ENCODE data around the gene MRPL20.
"Not testable (repeated sequence)": the region's sequence is repeated elsewhere in the genome, so short reads cannot be mapped to it uniquely, and the experiment has no call there.

Gene MRPL20

GRCh38 chr1:1425753-1426495, 18.8 kb upstream of the MRPL20 start:
- no peak for DNase-seq

DNA sequence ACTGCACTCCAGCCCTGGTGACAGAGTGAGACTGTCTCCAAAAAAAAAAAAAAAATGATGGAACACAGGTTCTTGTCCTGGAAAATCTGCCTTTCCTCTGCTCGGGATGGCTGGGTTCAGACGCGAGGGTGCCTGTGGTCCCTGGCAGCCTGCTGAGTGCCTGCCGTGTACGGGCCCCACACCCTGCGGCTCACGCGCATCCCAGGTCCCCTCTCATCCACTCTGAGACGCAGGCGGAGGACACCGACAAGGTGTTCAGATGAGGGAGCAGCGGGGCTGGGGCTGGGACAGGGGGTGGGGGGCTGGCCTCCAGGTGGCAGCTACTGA, 18.3 kb upstream of the MRPL20 start:
- no peak for DNase-seq

- DNase-seq = no peak
Measured at GRCh38 chr1:1424707-1425106, 17.6 kb upstream of the MRPL20 start.

DNA sequence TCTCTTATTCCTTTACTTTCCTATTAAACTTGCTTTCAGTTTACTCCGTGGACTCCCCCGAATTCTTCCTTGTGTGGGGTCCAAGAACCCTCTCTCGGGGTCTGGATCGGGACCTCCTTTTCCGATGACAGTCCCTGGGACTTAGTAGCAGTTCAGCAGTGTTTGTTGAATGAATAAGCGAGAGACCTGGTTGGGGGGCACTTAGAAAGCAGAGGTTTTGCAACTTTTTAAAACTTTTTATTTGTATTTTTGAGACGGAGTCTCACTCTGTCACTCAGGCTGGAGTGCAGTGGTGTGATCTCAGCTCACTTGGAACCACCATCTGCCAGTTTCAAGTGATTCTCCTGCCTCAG, 16.1 kb upstream of the MRPL20 start:
- DNase-seq = no peak

GRCh38 chr1:1422465-1423244, 15.6 kb upstream of the MRPL20 start:
- DNase-seq = no peak

- DNase-seq = no peak
Measured at GRCh38 chr1:1421907-1422464, 14.9 kb upstream of the MRPL20 start.

GRCh38 chr1:1421147-1421906, 14.2 kb upstream of the MRPL20 start, which contains the start of gene ANKRD65:
Gene ANKRD65 (minus strand): TSS chr1:1421276. CDS start chr1:1421005, 271 bp downstream.
- peak; percentile 29 for DNase-seq

DNA sequence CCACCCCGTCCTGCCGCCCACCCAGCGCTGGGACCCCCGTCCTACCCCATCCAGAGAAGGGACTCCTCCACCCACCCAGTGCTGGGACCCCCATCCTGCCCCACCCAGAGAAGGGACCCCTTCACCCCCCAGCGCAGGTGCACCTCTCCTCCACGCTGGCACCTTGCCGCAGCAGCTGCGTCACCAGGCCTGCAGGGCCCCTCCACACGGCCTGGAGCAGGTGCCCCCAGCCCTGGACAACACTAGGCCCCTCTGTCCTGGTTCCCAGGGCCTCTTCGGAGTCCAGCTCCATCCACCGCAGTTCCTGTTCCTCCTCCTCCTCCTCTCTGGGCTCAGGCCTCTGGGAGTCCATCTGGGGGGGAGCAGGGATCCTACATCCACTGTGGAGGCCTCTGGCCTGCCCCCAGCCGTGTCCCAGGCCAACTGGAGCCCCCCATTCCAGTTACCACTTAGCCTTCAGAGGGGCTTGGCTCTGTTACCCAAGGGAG, 13.6 kb upstream of the MRPL20 start:
- no peak for DNase-seq

DNA sequence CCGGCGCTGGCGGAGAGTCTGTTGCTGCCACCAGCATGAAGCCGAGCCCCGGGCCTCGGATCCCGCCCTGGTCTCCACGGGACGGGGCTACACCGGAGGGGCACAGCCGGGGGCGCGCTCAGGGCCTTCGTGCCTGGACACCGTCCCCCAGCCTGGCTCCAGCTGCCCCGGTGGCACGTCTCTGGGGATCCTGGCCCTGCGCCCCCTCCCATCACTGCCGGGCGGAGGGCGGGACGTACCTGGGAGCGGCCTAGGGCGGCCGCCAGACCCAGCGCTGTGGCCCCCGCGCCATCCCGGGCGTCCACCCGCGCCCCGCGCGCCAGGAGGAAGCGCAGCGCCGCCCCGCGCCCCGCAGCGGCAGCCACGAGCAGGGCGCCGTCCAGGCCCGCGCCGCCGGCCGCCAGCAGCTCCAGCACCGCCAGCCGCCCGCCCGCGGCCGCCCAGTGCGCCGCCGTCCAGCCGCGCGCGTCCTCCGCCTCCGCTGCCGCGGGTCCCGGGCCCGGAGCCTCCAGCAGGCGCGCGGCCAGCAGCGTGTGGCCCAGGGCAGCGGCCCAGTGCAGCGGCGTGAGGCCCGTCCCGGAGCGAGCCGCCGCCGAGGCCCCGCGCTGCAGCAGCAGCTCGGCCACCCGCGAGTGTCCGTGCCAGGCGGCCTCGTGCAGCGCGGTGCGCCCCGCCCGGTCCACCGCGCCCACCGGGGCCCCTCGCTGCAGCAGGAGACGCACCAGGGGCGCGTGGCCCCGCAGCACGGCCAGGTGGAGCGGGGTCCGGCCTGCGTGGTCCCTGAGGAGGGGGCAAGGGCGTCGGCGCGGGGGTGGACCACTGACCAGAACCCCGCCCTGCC, 12.9 kb upstream of the MRPL20 start:
- DNase-seq = no peak

GRCh38 chr1:1419363-1419812, 12.3 kb upstream of the MRPL20 start:
- DNase-seq = no peak

- DNase-seq = no peak
Measured at GRCh38 chr1:1418464-1419362, 11.6 kb upstream of the MRPL20 start.

DNA sequence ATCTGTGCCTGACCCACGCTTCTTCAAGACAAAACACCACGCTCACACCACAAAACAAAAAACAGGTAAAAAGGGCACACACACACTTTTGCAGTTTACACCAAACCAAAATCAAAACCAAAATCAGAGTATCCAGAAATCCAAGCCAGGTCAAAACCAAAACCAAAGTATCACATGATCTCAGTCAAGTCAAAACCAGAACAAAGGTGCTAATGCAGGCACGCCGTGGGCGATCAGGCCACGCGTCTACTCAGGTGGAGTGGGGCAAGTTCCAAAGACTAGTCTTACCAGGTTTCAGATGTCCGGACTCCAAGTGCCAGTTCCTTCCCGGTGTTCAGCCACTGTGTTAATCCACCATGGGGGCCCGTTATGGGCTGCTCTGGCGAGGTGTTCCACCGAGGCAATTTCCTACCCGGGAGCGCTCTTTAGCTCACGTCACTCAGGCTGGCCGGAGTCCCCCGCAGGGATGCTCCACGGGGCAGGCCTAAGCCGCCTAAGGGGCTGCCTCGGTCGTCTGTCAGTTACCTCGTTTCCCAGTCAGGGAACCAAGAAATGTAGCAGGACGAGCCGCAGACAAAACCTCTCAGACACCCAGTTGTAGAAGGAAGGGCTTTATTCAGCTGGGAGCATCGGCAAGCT, 10.9 kb upstream of the MRPL20 start:
- not testable (repeated sequence) for DNase-seq

GRCh38 chr1:1417396-1417795, 10.3 kb upstream of the MRPL20 start:
- DNase-seq = not testable (repeated sequence)

- no peak for DNase-seq
Measured at GRCh38 chr1:1415751-1416150, 8.7 kb upstream of the MRPL20 start.

- DNase-seq = not testable (repeated sequence)
Measured at GRCh38 chr1:1412311-1412902, 5.3 kb upstream of the MRPL20 start.

- no peak for DNase-seq
Measured at GRCh38 chr1:1411626-1412025, 4.5 kb upstream of the MRPL20 start.

DNA sequence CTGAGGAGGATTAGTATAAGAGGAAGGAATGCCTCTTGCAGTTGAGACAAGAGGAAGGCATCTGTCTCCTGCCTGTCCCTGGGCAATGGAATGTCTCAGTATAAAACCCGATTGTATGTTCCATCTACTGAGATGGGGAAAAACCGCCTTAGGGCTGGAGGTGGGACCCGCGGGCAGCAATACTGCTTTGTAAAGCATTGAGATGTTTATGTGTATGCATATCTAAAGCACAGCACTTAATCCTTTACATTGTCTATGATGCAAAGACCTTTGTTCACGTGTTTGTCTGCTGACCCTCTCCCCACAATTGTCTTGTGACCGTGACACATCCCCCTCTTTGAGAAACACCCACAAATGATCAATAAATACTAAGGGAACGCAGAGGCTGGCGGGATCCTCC, 3.1 kb upstream of the MRPL20 start:
- DNase-seq = not testable (repeated sequence)

DNA sequence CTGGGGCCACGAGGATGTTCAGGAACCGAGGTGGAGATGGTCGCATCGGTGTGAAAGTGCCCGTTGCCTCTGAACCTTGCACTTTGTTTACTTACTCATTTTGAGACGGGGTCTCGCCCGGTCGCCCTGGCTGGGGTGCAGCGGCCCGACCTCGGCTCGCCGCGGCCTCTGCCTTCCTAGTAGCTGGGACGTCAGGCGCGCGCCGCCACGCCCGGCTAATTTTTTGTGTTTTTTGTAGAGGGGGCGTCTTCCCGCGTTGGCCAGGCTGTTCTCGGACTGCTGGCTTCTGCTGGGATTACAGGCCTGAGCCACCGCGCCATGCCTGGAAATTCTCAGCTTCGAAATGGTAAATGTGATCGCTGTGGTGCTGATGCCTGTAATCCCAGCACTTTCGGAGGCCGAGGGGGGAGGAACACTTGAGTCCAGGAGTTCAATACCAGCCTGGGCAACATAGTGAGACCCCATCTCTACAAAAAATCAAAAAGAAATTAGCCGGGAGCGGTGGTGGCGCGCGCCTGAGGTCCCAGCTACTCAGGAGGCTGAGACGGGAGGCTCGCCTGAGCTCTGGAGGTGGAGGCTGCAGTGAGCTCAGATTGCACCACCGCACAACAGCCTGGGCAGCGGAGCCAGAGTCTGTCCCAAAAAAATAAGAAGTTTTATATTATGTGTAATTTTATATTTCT, 684 bp upstream of the MRPL20 start:
- DNase-seq = no peak

GRCh38 chr1:1406101-1406820, 832 bp downstream of the MRPL20 start:
- no peak for DNase-seq
